Karpas-422 (cell line): ENCODE data around the gene LBX2. TPM values are rescaled to one million over a fixed set of nuclear protein-coding genes. Genes with fewer than 3 reads are reported as not detected.

Source experiments
- DNase-seq: peaks from one replicate; pipeline ENCODE4 v3.0.0-alpha.2; 2015
- H2AFZ ChIP-seq: fragments of 200-600 bp; sonication (generic); 2 replicates; pipeline ENCODE4 v1.6.1; 2014; ENCODE audit warnings: antibody characterized with exemption, low read length, mixed read lengths
- H3K27ac ChIP-seq: fragments of 200-600 bp; sonication (generic); 2 replicates; pipeline ENCODE4 v1.5.1; 2014; ENCODE audit warnings: mild to moderate bottlenecking, low read length, moderate library complexity
- H3K27me3 ChIP-seq: fragments of 200-600 bp; sonication (generic); 2 replicates; pipeline ENCODE4 v1.6.1; 2014; ENCODE audit warnings: low read length, mixed read lengths
- H3K36me3 ChIP-seq: fragments of 200-600 bp; sonication (generic); 2 replicates; pipeline ENCODE4 v1.6.1; 2014; ENCODE audit warnings: low read length, mixed read lengths; ENCODE audit not compliant: insufficient read depth
- H3K4me1 ChIP-seq: fragments of 200-600 bp; sonication (generic); 2 replicates; pipeline ENCODE4 v1.6.1; 2014; ENCODE audit warnings: mild to moderate bottlenecking, low read length, mixed read lengths
- H3K4me2 ChIP-seq: fragments of 200-600 bp; sonication (generic); 2 replicates; pipeline ENCODE4 v1.6.1; 2014; ENCODE audit warnings: low read length, low read depth, mild to moderate bottlenecking; ENCODE audit not compliant: poor library complexity, severe bottlenecking
- H3K4me3 ChIP-seq: fragments of 200-600 bp; sonication (generic); 2 replicates; pipeline ENCODE4 v1.5.1; 2014; ENCODE audit warnings: mild to moderate bottlenecking, antibody characterized with exemption, low read length, mixed read lengths
- H3K79me2 ChIP-seq: fragments of 200-600 bp; sonication (generic); 2 replicates; pipeline ENCODE4 v1.6.1; 2014; ENCODE audit warnings: mild to moderate bottlenecking, low read length, mixed read lengths
- H3K9ac ChIP-seq: fragments of 200-600 bp; sonication (generic); 2 replicates; pipeline ENCODE4 v1.6.0; 2014; ENCODE audit warnings: low read length
- H3K9me2 ChIP-seq: fragments of 200-600 bp; sonication (generic), shearing (Covaris generic); replicated peaks from 2 replicates; pipeline ENCODE4 v1.6.0; 2014; ENCODE audit warnings: mild to moderate bottlenecking, low read length, moderate library complexity; ENCODE audit not compliant: insufficient read depth
- H3K9me3 ChIP-seq: fragments of 300-700, 200-600 bp; sonication (generic); 2 replicates; pipeline ENCODE4 v1.6.1; 2014; ENCODE audit warnings: low read length, mixed read lengths
- H4K20me1 ChIP-seq: fragments of 200-600 bp; sonication (generic); 2 replicates; pipeline ENCODE4 v1.6.1; 2014; ENCODE audit warnings: mild to moderate bottlenecking, antibody characterized with exemption, low read length, low read depth; ENCODE audit not compliant: insufficient read depth
- total RNA-seq: library from RNA; depleted of rRNA; stranded (reverse); fragments of >200 nt; shearing (Covaris generic); gene quantifications from 2 replicates; pipeline ENCODE4 v1.2.3, GENCODE V29; 2014; ENCODE audit warnings: low replicate concordance

LBX2 gene
- total RNA-seq, 1 experiment from 2014 or later, result 7.2 TPM

GRCh38 chr2:74522516-74522915, 23.1 kb upstream of the LBX2 start:
- Histone ChIP-seq H3K9me2 (no peaks in the 10 kb centered on the region), H3K4me1 (peaks cover 12% of the 10 kb centered on the region), H2AFZ (no peak overlapping the region), H3K9me3 (no peaks in the 10 kb centered on the region), H3K36me3 (peaks cover 23% of the 10 kb centered on the region), H3K4me2 (no peak overlapping the region), H3K9ac (no peak overlapping the region), H3K79me2 (peaks cover under 1% of the 10 kb centered on the region; the same call in 1 of the 2 replicates), H3K4me3 (no peak overlapping the region), H4K20me1 (peaks cover under 1% of the 10 kb centered on the region; the same call in 1 of the 2 replicates), H3K27me3 (no peaks in the 10 kb centered on the region), H3K27ac (no peak overlapping the region)
- no peak for DNase-seq

GRCh38 chr2:74516650-74517049, 17.2 kb upstream of the LBX2 start:
- Histone ChIP-seq H3K9ac (no peak overlapping the region), H3K79me2 (no peaks in the 10 kb centered on the region), H3K9me3 (no peaks in the 10 kb centered on the region), H3K4me3 (no peak overlapping the region), H3K4me1 (peaks cover 5% of the 10 kb centered on the region), H2AFZ (no peak overlapping the region), H3K27ac (no peak overlapping the region), H3K4me2 (no peak overlapping the region), H3K36me3 (no peaks in the 10 kb centered on the region), H3K27me3 (no peaks in the 10 kb centered on the region), H3K9me2 (no peaks in the 10 kb centered on the region), H4K20me1 (no peaks in the 10 kb centered on the region)
- no peak for DNase-seq

- H2AFZ ChIP-seq, result no peak overlapping the region
- no peak overlapping the region for H3K4me2 ChIP-seq
- no peak overlapping the region for H3K4me3 ChIP-seq
- H3K9me2 ChIP-seq, result no peaks in the 10 kb centered on the region
- no peak overlapping the region for H3K9ac ChIP-seq
- H3K27me3 ChIP-seq, result no peaks in the 10 kb centered on the region
- H3K79me2 ChIP-seq, result no peaks in the 10 kb centered on the region
- H3K4me1 ChIP-seq, result peaks cover 5% of the 10 kb centered on the region
- no peaks in the 10 kb centered on the region for H3K36me3 ChIP-seq
- no peaks in the 10 kb centered on the region for H4K20me1 ChIP-seq
- no peak for DNase-seq
- H3K27ac ChIP-seq, result no peak overlapping the region
- no peaks in the 10 kb centered on the region for H3K9me3 ChIP-seq
Measured at GRCh38 chr2:74515981-74516633, 16.7 kb upstream of the LBX2 start.

GRCh38 chr2:74515271-74515980, 16.0 kb upstream of the LBX2 start:
- Histone ChIP-seq H3K9ac (no peak overlapping the region), H3K79me2 (no peaks in the 10 kb centered on the region), H4K20me1 (no peaks in the 10 kb centered on the region), H3K36me3 (no peaks in the 10 kb centered on the region), H3K4me2 (no peak overlapping the region), H3K27me3 (no peaks in the 10 kb centered on the region), H3K4me3 (no peak overlapping the region), H3K9me3 (no peaks in the 10 kb centered on the region), H3K4me1 (peaks cover 5% of the 10 kb centered on the region), H3K27ac (no peak overlapping the region), H2AFZ (no peak overlapping the region), H3K9me2 (no peaks in the 10 kb centered on the region)
- no peak for DNase-seq

- H3K79me2 ChIP-seq, result no peaks in the 10 kb centered on the region
- H3K4me3 ChIP-seq, result no peak within 1 kb of the TSS
- H4K20me1 ChIP-seq, result no peaks in the 10 kb centered on the region
- no peak for DNase-seq
- H3K9me2 ChIP-seq, result no peaks in the 10 kb centered on the region
- peaks cover 5% of the 10 kb centered on the region for H3K4me1 ChIP-seq
- H3K9me3 ChIP-seq, result no peaks in the 10 kb centered on the region
- no peak within 1 kb of the TSS for H2AFZ ChIP-seq
- no peaks in the 10 kb centered on the region for H3K36me3 ChIP-seq
- H3K27ac ChIP-seq, result no peak within 1 kb of the TSS
- H3K4me2 ChIP-seq, result peak within 1 kb of the TSS; percentile 27
- H3K27me3 ChIP-seq, result no peaks in the 10 kb centered on the region
- no peak within 1 kb of the TSS for H3K9ac ChIP-seq
Measured at GRCh38 chr2:74514368-74515270, 15.2 kb upstream of the LBX2 start, which contains the start of gene TLX2. Gene TLX2, plus strand, starts transcription at chr2:74514450. Its CDS starts 357 bp downstream, at chr2:74514807.

- Histone ChIP-seq H3K4me3 (no peak overlapping the region), H3K27ac (no peak overlapping the region), H2AFZ (no peak overlapping the region), H3K9me2 (no peaks in the 10 kb centered on the region), H3K9me3 (no peaks in the 10 kb centered on the region), H3K9ac (no peak overlapping the region), H4K20me1 (no peaks in the 10 kb centered on the region), H3K36me3 (no peaks in the 10 kb centered on the region), H3K4me2 (peak overlapping the region; percentile 27), H3K79me2 (no peaks in the 10 kb centered on the region), H3K4me1 (peaks cover 5% of the 10 kb centered on the region), H3K27me3 (no peaks in the 10 kb centered on the region)
- no peak for DNase-seq
Measured at GRCh38 chr2:74513605-74514367, 14.4 kb upstream of the LBX2 start.

GRCh38 chr2:74512744-74513604, 13.6 kb upstream of the LBX2 start:
- Histone ChIP-seq H3K9me3 (no peaks in the 10 kb centered on the region), H4K20me1 (no peaks in the 10 kb centered on the region), H3K27ac (no peak overlapping the region), H3K79me2 (no peaks in the 10 kb centered on the region), H3K27me3 (no peaks in the 10 kb centered on the region), H3K4me1 (peaks cover 11% of the 10 kb centered on the region), H2AFZ (no peak overlapping the region), H3K9me2 (no peaks in the 10 kb centered on the region), H3K4me2 (no peak overlapping the region), H3K36me3 (no peaks in the 10 kb centered on the region), H3K4me3 (no peak overlapping the region), H3K9ac (no peak overlapping the region)
- no peak for DNase-seq
